ENCODE data around the gene MUCL3.

DNA sequence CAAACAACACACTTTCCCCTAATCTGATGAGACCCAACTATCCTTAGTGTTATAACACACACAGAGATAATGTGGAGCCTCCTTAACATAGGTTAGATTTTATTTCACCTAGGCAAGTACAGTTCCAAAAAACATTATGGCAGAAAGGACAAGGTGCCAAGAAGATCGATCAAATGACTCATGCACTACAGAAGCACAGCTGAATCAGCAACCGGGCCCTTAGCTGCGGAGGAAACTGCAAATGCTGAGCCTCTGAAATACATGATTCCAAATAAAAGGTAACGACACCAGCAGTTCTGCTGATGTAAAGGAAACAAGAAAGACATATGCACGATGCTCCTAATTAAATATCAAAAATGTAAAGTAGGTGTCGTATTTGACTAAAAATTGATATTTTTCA, 22.9 kb downstream of the MUCL3 start:
- no peak for TF ChIP-seq GATA3 (IDR thresholded peaks at IDR 0.05; ENCODE audit: low read depth, low read length)
- TF ChIP-seq GATA2 (IDR thresholded peaks at IDR 0.05; ENCODE audit: low read depth, low read length) = no peak
